Activated CD8-positive, alpha-beta memory T cell treated with anti-CD3 and anti-CD28 coated beads, Interleukin-2, amount 50 U/mL, for 1 hour (primary cell): Measurements from ENCODE around the gene AFG1L.
"Not testable (repeated sequence)": the region's sequence is repeated elsewhere in the genome, so short reads cannot be mapped to it uniquely, and the experiment has no call there.

Source experiments
- DNase-seq: peaks from one replicate; pipeline ENCODE4 v3.0.0-alpha.2; 2020; ENCODE audit errors: extremely low read depth

The AFG1L gene

GRCh38 chr6:108518714-108519576, 224.1 kb downstream of the AFG1L start:
- no peak for DNase-seq

- no peak for DNase-seq
Observed at GRCh38 chr6:108521616-108522107, 226.8 kb downstream of the AFG1L start.

GRCh38 chr6:108523697-108524096, 228.8 kb downstream of the AFG1L start:
- DNase-seq: no peak

GRCh38 chr6:108524528-108525248, 229.8 kb downstream of the AFG1L start:
- DNase-seq: no peak

GRCh38 chr6:108526739-108527174, 231.9 kb downstream of the AFG1L start:
- DNase-seq: no peak

- DNase-seq: no peak
Observed at GRCh38 chr6:108528878-108529277, 234.0 kb downstream of the AFG1L start.

- DNase-seq: no peak
Observed at GRCh38 chr6:108531332-108531731, 236.5 kb downstream of the AFG1L start.

- DNase-seq: no peak
Observed at GRCh38 chr6:108535114-108535742, 240.4 kb downstream of the AFG1L start.

GRCh38 chr6:108535920-108536535, 241.2 kb downstream of the AFG1L start:
- DNase-seq: not testable (repeated sequence)

- no peak for DNase-seq
Observed at GRCh38 chr6:108541843-108542759, 247.2 kb downstream of the AFG1L start.

GRCh38 chr6:108543175-108543940, 248.5 kb downstream of the AFG1L start:
- DNase-seq: no peak

GRCh38 chr6:108544606-108545005, 249.8 kb downstream of the AFG1L start:
- DNase-seq: no peak

GRCh38 chr6:108546079-108547049, 251.5 kb downstream of the AFG1L start:
- DNase-seq: no peak

GRCh38 chr6:108549241-108549640, 254.4 kb downstream of the AFG1L start:
- no peak for DNase-seq

GRCh38 chr6:108549741-108550140, 254.9 kb downstream of the AFG1L start:
- DNase-seq: no peak

- no peak for DNase-seq
Observed at GRCh38 chr6:108550256-108550655, 255.4 kb downstream of the AFG1L start.

GRCh38 chr6:108555399-108556052, 260.7 kb downstream of the AFG1L start:
- DNase-seq: no peak

GRCh38 chr6:108556250-108556649, 261.4 kb downstream of the AFG1L start:
- DNase-seq: no peak
